ENCODE results near the gene SPEM2. TPM values are rescaled to one million over a fixed set of nuclear protein-coding genes. Genes with fewer than 3 reads are reported as not detected.
A peak's percentile ranks its signal among the peaks of the same experiment; 100 is the strongest.

SPEM2 gene
- polyA plus RNA-seq, 1 of the 3 experiments (the other 2 are of a cell fraction), result not detected

GRCh38 chr17:7441266-7441665 lies 15.8 kb downstream of the SPEM2 start:
- Histone ChIP-seq H3K36me3 (replicated peaks in 1 of 2; ENCODE audit: control insufficient read depth in 1 of 2, insufficient read depth in 2 of 2, low read length in 1 of 2) (peaks cover 0 to 4% of the 10 kb centered on the region in 2 experiments), H3K9me3 (no peaks in the 10 kb centered on the region), H2AFZ (ENCODE audit: low read depth) (no peak overlapping the region), H3K9ac (no peak overlapping the region), H3K27me3 (ENCODE audit: insufficient read depth) (no peaks in the 10 kb centered on the region), H3K27ac (ENCODE audit: low read depth in 2 of 2, low read length in 1 of 2) (peak overlapping the region in 1 of 2 experiments; percentile 97; a peak in 2 of 4 replicates), H3F3A (replicated peaks; ENCODE audit: insufficient read depth) (peaks cover 18% of the 10 kb centered on the region), H3K4me2 (peak overlapping the region; percentile 95; the same call in 1 of the 2 replicates), H3K4me3 (ENCODE audit: low read depth in 2 of 2, low read length in 1 of 2) (peak overlapping the region in 1 of 2 experiments; percentile 67; a peak in 1 of 4 replicates), H3K4me1 (ENCODE audit: control insufficient read depth in 1 of 2, insufficient read depth in 2 of 2, low read depth in 1 of 2, low read length in 1 of 2) (peaks cover 7 to 28% of the 10 kb centered on the region in 2 experiments; a peak in 2 of 4 replicates), H4K20me1 (ENCODE audit: insufficient read depth) (no peaks in the 10 kb centered on the region), H3K79me2 (ENCODE audit: insufficient read depth) (0 out of 2 replicates have a peak, but pooled peaks cover 4% of the 10 kb centered on the region), H3K9me2 (no peaks in the 10 kb centered on the region)
- no peak for TF ChIP-seq YY1 (IDR thresholded peaks at IDR 0.05; ENCODE audit: low read depth)
- TF ChIP-seq JUND (IDR thresholded peaks at IDR 0.05), result 0 out of 2 replicates have a peak, but pooled peaks have one; percentile 1
- 0 out of 2 replicates have a peak, but pooled peaks have one; percentile 4 for TF ChIP-seq MAX (IDR thresholded peaks at IDR 0.05; ENCODE audit: low read depth)
- POLR2A ChIA-PET, result interaction anchor here (0.7 to 3.3 kb wide), 9 partner anchors 9 to 766 kb away, joined by 3 to 19 read pairs (median 4); partner anchors contain the start of genes NEURL4, POLR2A, TMEM256 and ZBTB4
- no peak for DNase-seq
- 83% methylated on average over 7 of the region's 7 CpGs for WGBS (ENCODE audit: low lambda C conversion rate)
- CTCF ChIA-PET, result interaction anchor here (0.7 to 1.6 kb wide), 6 partner anchors 12 to 119 kb away, joined by 3 to 11 read pairs (median 4); no protein-coding TSS in a partner anchor

- Histone ChIP-seq H3K9ac (no peak overlapping the region), H3K36me3 (replicated peaks in 1 of 2; ENCODE audit: control insufficient read depth in 1 of 2, insufficient read depth in 2 of 2, low read length in 1 of 2) (peaks cover 0 to 4% of the 10 kb centered on the region in 2 experiments), H2AFZ (ENCODE audit: low read depth) (no peak overlapping the region), H3K4me1 (ENCODE audit: control insufficient read depth in 1 of 2, insufficient read depth in 2 of 2, low read depth in 1 of 2, low read length in 1 of 2) (peaks cover 7 to 23% of the 10 kb centered on the region in 2 experiments; a peak in 2 of 4 replicates), H3K4me2 (no peak overlapping the region), H3K27ac (ENCODE audit: low read depth in 2 of 2, low read length in 1 of 2) (no peak overlapping the region), H3K9me3 (no peaks in the 10 kb centered on the region), H3K27me3 (ENCODE audit: insufficient read depth) (no peaks in the 10 kb centered on the region), H3K4me3 (ENCODE audit: low read depth in 2 of 2, low read length in 1 of 2) (no peak overlapping the region), H3F3A (replicated peaks; ENCODE audit: insufficient read depth) (peaks cover 18% of the 10 kb centered on the region), H4K20me1 (ENCODE audit: insufficient read depth) (no peaks in the 10 kb centered on the region), H3K79me2 (ENCODE audit: insufficient read depth) (no peaks in the 10 kb centered on the region), H3K9me2 (no peaks in the 10 kb centered on the region)
- no peak for DNase-seq
- CTCF ChIA-PET, result interaction anchor here (1.1 to 1.4 kb wide), 2 partner anchors 11 to 87 kb away, joined by 3 to 11 read pairs; no protein-coding TSS in a partner anchor
- WGBS (ENCODE audit: low lambda C conversion rate), result 89% methylated on average over 2 of the region's 2 CpGs
- TF ChIP-seq, protein P1, sequence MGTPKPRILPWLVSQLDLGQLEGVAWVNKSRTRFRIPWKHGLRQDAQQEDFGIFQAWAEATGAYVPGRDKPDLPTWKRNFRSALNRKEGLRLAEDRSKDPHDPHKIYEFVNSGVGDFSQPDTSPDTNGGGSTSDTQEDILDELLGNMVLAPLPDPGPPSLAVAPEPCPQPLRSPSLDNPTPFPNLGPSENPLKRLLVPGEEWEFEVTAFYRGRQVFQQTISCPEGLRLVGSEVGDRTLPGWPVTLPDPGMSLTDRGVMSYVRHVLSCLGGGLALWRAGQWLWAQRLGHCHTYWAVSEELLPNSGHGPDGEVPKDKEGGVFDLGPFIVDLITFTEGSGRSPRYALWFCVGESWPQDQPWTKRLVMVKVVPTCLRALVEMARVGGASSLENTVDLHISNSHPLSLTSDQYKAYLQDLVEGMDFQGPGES (IDR thresholded peaks at IDR 0.05; ENCODE audit: low read depth, low read length), result no peak
- TF ChIP-seq NRF1 (IDR thresholded peaks at IDR 0.05; ENCODE audit: low read depth, low read length), result no peak
- no peak for TF ChIP-seq POLR2AphosphoS5 (IDR thresholded peaks at IDR 0.05; ENCODE audit: low read depth, low read length)
- TF ChIP-seq CTCF (IDR thresholded peaks at IDR 0.05), result no peak
- TF ChIP-seq GABPA (IDR thresholded peaks at IDR 0.05; ENCODE audit: low read depth), result no peak
- TF ChIP-seq YY1 (IDR thresholded peaks at IDR 0.05; ENCODE audit: low read depth), result no peak
- TF ChIP-seq TCF12 (IDR thresholded peaks at IDR 0.05), result no peak
- no peak for TF ChIP-seq JUND (IDR thresholded peaks at IDR 0.05)
- TF ChIP-seq TEAD4 (IDR thresholded peaks at IDR 0.05; ENCODE audit: borderline replicate concordance, insufficient read depth), result no peak
- TF ChIP-seq ELF1 (IDR thresholded peaks at IDR 0.05), result no peak
- no peak for TF ChIP-seq EZH2phosphoT487 (IDR thresholded peaks at IDR 0.05; ENCODE audit: borderline replicate concordance, low read depth)
- TF ChIP-seq GATA2 (CRISPR knock-in tag; IDR thresholded peaks at IDR 0.05), result no peak
- TF ChIP-seq RXRA (IDR thresholded peaks at IDR 0.05; ENCODE audit: borderline replicate concordance, low read depth), result no peak
- no peak for TF ChIP-seq RFX5 (IDR thresholded peaks at IDR 0.05; ENCODE audit: low read length)
- no peak for TF ChIP-seq TAF1 (IDR thresholded peaks at IDR 0.05; ENCODE audit: borderline replicate concordance, low read depth, low read length)
- no peak for TF ChIP-seq NFIC (IDR thresholded peaks at IDR 0.05; ENCODE audit: borderline replicate concordance)
- no peak for TF ChIP-seq MAX (IDR thresholded peaks at IDR 0.05; ENCODE audit: low read depth)
- POLR2A ChIA-PET, result interaction anchor here (0.5 to 3.3 kb wide), 3 partner anchors 38 to 96 kb away, joined by 3 to 19 read pairs (median 13); partner anchors contain the start of genes POLR2A and TMEM256
Measured at GRCh38 chr17:7442142-7442541, 16.7 kb downstream of the SPEM2 start.
